Right hindlimb (tissue), 1 donor: Measurements from ENCODE around the gene MAN2A2.

Experiments
- DNase-seq: peaks from one replicate; pipeline ENCODE4 v3.0.0-alpha.2; 2018

MAN2A2 gene

DNA sequence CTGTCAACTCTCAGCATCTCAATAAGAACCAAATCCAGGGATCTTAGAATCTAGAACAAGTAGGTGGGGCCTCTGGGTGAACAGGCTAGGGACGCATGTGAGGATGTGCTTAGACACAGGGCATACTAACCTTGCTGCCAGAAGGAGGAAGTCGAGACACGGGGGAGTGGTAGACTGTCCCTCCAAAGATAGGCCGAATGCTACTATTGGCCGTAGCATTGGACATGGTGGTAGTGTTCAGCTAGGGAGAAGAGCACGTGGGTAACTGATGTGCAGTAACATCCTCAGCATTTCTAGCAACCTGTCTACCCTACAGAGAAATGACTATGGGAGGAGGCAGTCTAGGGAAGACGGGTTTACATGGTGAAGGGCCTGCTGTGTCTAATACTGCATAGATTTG lies 67.2 kb downstream of the MAN2A2 start:
- DNase-seq: no peak

DNA sequence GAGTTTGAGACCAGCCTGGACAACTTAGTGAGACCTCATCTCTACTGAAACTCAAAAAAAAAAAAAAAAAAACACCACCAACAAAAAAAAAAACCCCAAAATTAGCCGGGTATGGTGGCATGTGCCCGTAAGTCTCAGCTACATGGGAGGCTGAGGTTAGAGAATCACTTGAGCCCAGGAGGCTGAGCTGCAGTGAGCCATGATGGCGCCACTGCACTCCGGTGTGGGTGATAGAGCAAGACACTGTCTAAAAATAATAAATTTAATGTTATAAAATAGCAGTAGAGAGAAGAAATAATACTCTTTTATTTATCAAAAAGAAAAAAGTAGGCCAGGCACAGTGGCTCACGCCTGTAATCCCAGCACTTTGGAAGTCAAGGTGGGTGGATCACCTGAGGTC lies 69.0 kb downstream of the MAN2A2 start:
- DNase-seq: no peak
